ENCODE measurements around the gene DOLK.

DNA sequence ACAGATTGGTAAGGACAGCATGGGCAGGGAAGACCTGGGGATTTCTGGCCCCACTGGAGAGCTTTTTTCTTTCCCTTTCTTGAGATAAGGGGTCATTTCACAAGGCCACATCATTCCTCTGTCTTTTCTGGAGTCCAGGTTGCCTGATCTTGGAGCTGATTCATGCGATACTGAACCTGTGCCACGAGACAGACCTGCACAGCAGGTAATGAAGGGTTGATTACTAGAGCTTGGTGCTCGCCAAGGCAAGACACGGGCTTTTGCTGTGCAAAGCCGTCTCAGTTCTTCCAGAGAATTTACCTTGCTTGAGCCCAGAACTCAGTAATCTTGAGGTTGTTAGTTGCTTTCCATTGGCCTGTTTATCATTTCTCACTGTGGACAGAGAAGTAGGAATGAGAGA lies 39.3 kb upstream of the DOLK start:
- TF ChIP-seq, protein P1, sequence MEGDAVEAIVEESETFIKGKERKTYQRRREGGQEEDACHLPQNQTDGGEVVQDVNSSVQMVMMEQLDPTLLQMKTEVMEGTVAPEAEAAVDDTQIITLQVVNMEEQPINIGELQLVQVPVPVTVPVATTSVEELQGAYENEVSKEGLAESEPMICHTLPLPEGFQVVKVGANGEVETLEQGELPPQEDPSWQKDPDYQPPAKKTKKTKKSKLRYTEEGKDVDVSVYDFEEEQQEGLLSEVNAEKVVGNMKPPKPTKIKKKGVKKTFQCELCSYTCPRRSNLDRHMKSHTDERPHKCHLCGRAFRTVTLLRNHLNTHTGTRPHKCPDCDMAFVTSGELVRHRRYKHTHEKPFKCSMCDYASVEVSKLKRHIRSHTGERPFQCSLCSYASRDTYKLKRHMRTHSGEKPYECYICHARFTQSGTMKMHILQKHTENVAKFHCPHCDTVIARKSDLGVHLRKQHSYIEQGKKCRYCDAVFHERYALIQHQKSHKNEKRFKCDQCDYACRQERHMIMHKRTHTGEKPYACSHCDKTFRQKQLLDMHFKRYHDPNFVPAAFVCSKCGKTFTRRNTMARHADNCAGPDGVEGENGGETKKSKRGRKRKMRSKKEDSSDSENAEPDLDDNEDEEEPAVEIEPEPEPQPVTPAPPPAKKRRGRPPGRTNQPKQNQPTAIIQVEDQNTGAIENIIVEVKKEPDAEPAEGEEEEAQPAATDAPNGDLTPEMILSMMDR (IDR thresholded peaks at IDR 0.05; ENCODE audit: borderline replicate concordance, extremely low read depth, low read length, poor library complexity, severe bottlenecking): no peak
- no peak for TF ChIP-seq EZH2 (IDR thresholded peaks at IDR 0.05; ENCODE audit: borderline replicate concordance, low read depth, low read length, severe bottlenecking)
